NK-92 treated with Interleukin-12 subunit alpha and Interleukin-12 subunit beta, amount 100 ng/mL, for 24 hours (cell line): ENCODE results near the gene LRFN2.

Experiments used
- DNase-seq: peaks from one replicate; lab custom pipeline; 2025; lab: John Stamatoyannopoulos, UW

Gene LRFN2

DNA sequence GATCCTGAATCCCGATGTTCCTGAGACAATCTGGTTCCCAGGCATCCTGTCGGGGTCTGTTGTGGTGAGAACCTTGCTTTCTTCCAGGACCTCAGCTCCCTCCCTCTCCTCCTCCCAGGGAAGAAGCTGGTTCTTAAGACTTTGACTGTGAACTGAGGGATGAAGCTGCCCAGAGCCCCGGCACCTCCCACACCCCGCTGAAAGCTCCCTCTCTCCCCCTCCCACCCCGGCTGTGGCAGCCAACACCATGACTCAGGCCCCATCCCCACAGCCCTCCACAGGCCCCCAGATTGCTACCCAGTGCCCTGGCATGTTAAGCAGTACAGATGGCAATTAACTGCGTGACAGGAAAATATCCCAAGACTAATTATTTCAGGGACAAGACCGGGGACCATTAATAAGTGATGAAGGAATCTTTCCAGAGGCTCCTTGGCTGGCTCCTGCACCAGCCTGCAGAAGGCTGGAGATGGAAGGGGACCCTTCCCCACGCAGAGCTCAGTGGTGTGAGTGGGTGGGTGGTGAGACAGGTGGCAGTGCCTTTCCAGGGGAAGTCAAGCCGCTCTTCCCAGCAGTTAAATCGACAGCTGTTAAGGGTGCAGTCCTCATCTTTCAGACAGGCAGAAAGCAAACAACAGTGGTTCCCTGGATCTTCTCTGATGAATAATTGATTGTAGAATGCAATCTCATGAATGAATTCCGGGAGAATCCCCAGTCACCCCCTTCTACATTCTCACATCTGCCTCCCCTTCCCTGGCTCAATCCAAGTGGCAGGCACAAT is 237.9 kb downstream of the LRFN2 start:
- no peak for DNase-seq

DNA sequence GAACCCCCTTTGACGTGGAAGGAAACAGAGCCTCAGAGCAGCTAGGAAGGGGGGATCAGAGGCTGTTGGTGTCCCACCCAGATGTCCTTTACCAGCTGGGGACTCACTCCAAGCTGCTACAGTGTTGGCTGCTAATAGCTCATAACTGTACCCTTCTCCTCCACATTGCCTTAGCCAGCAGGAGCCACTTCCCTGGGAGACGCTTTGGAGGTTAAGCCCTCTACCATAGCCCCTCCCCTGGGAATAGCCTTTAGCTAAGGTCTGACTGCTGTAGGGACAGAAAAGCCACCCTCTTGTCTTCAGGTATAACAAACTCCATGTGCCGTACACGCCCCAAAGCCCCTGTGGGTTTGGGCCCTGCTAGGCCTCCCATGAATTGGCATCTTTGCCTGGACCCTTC is 238.6 kb downstream of the LRFN2 start:
- DNase-seq = no peak

DNA sequence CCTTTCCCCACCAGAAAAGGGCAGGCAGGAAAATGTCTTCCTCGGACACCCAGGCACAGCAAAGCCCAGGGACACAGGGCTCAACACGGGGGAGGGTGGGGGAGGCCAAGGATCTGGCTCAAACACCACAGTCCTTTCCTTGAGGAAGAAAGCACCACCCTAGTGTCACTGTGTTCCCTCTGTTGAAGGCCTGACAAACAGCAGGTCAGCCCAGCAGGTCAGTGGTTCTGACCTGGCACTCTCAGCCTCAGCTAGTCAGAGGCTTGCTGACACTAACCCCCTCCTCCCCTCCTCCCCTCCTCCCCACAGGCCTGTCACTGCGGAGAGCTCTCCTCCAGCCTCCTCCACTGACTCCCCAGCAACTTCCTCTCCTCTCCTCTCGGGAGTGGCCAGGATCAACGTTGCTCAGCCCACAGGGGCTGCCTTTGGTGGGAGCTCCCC is 239.6 kb downstream of the LRFN2 start:
- DNase-seq = no peak

DNA sequence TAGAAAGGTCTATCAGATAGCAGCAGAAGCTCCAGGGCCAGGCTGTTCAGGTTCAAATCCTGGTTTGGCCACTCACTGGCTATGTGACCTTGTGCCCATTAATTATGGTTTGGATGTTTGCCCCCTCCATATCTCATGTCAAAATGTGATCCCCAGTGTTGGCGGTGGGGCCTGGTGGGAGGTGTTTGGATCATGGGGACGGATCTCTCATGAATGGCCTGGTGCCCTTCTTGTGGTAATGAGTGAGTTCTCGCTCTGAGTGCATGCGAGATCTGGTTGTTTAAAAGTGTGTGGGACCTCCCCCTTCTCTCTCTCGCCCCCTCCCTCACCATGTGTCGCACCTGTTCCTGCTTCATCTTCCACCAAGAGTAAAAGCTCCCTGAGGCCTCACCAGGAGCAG is 240.9 kb downstream of the LRFN2 start:
- no peak for DNase-seq

DNA sequence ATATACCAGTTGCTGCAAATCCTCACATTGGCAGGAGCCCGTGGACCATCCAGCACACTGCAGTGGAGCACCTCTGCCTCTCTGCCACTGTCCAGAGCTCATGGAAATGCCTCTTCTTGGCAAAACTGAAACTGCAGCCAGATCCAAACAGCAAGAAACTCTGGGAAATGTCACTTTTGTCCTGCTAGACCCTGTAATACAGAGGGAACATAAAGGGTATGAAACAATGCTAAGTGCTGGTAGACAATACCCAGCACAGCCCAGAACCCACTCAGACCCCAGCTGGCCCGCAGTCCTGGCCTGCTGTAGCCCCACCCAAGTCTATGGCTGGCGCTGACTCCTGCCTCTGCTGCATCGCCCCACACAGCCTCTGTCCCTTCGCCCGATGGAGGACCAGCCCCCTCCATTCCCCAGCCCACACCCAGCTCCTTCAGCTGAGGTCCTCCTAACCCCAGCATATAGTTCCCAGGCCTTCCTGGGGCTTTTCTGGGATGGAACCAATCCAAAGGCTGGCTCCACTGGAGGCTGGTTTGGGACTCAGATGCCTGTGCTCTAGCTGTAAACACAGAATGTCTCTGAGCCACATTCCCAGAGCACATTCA is 242.5 kb downstream of the LRFN2 start:
- DNase-seq = no peak

DNA sequence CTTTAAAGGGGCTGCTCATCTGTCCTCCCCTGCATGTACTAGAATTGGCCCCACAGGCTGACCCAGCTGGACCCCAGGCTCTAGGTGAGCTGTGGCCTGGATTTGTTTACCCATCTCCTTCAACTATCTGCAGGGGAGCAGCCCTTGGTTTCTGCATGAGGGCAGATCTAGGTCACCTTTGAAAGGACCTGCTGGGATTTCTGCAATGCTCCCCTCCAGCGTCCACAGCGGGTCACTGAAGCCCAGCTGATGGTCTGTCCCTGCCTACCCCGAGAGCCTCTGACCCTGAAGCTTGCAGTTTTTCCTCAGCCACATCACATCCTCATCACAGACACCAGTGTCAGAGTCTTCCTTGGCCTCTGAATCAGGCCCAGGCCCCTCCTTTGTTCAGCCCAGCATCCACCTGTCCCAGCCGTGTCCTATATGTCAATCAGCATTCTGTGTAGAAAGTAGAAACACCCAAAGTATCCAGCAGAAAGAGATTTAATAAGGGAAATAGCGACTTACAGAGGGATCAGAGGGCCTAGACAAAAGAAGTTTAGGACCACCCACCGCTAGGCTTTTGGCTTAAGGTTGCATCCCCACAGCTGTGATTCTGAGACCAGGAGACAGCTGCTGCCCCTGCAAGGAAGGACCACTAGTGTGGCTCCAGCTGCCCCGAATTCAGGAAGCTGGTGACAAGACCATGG is 243.1 kb downstream of the LRFN2 start:
- DNase-seq = no peak

DNA sequence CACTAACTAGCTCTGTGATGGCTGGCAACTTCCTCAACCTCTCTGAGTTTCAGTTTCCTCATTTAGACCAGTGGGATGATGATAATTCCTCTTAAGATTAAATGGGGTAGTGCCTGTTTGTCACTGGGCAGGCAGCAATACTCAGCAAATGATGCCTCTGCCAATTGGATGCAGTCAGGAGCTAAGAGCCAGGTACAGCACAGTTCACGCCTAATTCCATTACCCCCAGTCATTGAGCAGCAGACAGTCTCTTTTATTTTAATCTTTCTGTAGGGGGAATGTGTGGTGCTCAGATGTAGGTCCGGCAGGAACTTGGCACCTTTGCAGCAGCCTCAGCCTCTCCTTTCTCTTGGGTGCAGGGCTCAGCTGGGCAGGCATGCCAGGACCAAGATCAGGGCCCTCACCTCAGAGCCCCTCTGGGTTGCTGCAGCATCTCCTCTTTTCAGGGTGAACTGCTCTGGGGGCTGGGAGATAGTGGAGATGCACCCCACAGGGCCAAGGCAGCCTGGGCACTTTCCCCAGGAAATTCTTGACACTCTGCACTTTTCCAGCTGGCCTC is 243.8 kb downstream of the LRFN2 start:
- DNase-seq = no peak

DNA sequence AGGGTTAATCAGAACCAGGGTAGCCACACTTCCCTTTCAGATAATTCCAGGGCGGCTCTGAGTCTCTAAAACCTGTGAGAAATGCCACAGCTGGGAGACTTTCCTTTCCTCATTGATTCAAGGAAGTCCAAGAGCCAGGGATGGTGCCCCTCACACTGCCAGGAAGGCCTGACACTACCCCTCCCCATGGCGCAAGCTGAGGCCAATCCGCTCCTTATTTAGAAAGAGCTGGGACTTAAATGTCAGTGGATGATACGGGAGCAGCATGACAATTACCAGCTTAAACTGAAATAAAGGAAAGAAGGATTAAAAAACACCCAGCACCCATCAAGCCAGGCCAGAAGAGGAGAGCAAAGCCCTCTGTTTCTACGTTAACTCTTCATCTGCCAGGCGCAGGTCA is 244.4 kb downstream of the LRFN2 start:
- DNase-seq = no peak

DNA sequence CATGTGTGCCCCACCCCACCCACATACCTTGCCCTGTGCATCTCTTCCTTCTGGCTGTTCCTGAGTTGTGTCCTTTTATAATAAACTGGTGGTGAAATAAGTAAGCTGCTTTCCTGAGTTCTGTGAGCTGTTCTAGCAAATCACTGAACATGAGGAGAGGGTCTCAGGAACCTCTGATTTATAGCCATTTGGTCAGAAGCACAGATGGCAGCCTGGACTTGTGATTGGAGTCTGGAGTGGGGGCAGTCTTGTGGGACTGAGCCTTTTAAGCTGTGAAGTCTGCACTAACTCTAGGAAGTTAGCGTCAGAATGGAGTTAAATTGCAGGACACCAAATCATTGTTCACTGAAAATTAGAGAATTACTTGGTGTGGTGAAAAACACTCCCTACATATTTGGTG is 245.4 kb downstream of the LRFN2 start:
- DNase-seq = no peak
